Muscle of leg (tissue), 11 donors: ENCODE results near the gene ZMYND10. TPM values are rescaled to one million over a fixed set of nuclear protein-coding genes. Genes with fewer than 3 reads are reported as not detected.

Experiments
- DNase-seq: peaks from one replicate; pipeline ENCODE4 v3.0.0; 2013
- H3K27ac ChIP-seq: one replicate; pipeline ENCODE4 v1.5.1; 2013; ENCODE audit warnings: mild to moderate bottlenecking, low read length, control low read depth
- H3K27me3 ChIP-seq: one replicate; pipeline ENCODE4 v1.6.1; 2013; ENCODE audit warnings: low read length; ENCODE audit not compliant: control insufficient read depth, insufficient read depth
- H3K36me3 ChIP-seq: one replicate; pipeline ENCODE4 v1.6.1; 2013; ENCODE audit warnings: low read length; ENCODE audit not compliant: control insufficient read depth, insufficient read depth
- H3K4me1 ChIP-seq: one replicate; pipeline ENCODE4 v1.6.1; 2013; ENCODE audit warnings: low read length; ENCODE audit not compliant: control insufficient read depth, insufficient read depth
- H3K4me3 ChIP-seq: one replicate; pipeline ENCODE4 v1.5.1; 2013; ENCODE audit warnings: low read length, control low read depth
- H3K9me3 ChIP-seq: replicated peaks from 2 replicates; pipeline ENCODE4 v1.6.1; 2013; ENCODE audit warnings: low read depth, low read length; ENCODE audit not compliant: control insufficient read depth
- WGBS: methylation state at CpG from one replicate; pipeline ENCODE4 v1.1.5; 2013; ENCODE audit warnings: missing lambda C conversion rate; ENCODE audit not compliant: insufficient coverage; 5-methylcytosine and 5-hydroxymethylcytosine counted together
- polyA plus RNA-seq, 8 donors: library from polyadenylated mRNA; unstranded; fragments of 120-200 nt; gene quantifications; one replicate each; pipeline versions ENCODE4 v1.2.1 to v1.2.3, GENCODE V29; 2013; ENCODE audit warnings: inconsistent platforms in 1 of 8, low replicate concordance in 1 of 8; ENCODE audit not compliant: insufficient read length in 8 of 8, insufficient read depth in 1 of 8
- total RNA-seq: library from RNA; stranded (reverse); fragments of 120-200 nt; gene quantifications from one replicate; pipeline ENCODE4 v1.2.4, GENCODE V29; 2013

Gene ZMYND10
- total and polyA plus RNA-seq, 9 donors = 0.49 to 1.8 (median 0.99) TPM

GRCh38 chr3:50350213-50350526, 4.6 kb upstream of the ZMYND10 start:
- peaks cover 5% of the 10 kb centered on the region for H3K27me3 ChIP-seq
- H3K36me3 ChIP-seq = peaks cover 51% of the 10 kb centered on the region
- WGBS = 12% methylated on average over 7 of the region's 7 CpGs
- peaks cover 38% of the 10 kb centered on the region for H3K4me1 ChIP-seq
- no peaks in the 10 kb centered on the region for H3K9me3 ChIP-seq
- peak overlapping the region; percentile 83 for H3K4me3 ChIP-seq
- peak overlapping the region; percentile 92 for H3K27ac ChIP-seq
- no peak for DNase-seq

GRCh38 chr3:50347187-50347813, 1.8 kb upstream of the ZMYND10 start:
- H3K9me3 ChIP-seq = no peaks in the 10 kb centered on the region
- peak; percentile 82 for DNase-seq
- peaks cover 25% of the 10 kb centered on the region for H3K36me3 ChIP-seq
- H3K4me3 ChIP-seq = no peak overlapping the region
- H3K27me3 ChIP-seq = peaks cover 5% of the 10 kb centered on the region
- WGBS = 62% methylated on average over 4 of the region's 14 CpGs
- no peak overlapping the region for H3K27ac ChIP-seq
- peaks cover 42% of the 10 kb centered on the region for H3K4me1 ChIP-seq

- Histone ChIP-seq H3K27me3 (peaks cover 5% of the 10 kb centered on the region), H3K4me1 (peaks cover 48% of the 10 kb centered on the region), H3K36me3 (peaks cover 18% of the 10 kb centered on the region), H3K27ac (no peak overlapping the region), H3K9me3 (no peaks in the 10 kb centered on the region), H3K4me3 (peak overlapping the region; percentile 31)
- WGBS = 63% methylated on average over 5 of the region's 8 CpGs
- no peak for DNase-seq
Observed at GRCh38 chr3:50345008-50345407, 524 bp downstream of the ZMYND10 start.

DNA sequence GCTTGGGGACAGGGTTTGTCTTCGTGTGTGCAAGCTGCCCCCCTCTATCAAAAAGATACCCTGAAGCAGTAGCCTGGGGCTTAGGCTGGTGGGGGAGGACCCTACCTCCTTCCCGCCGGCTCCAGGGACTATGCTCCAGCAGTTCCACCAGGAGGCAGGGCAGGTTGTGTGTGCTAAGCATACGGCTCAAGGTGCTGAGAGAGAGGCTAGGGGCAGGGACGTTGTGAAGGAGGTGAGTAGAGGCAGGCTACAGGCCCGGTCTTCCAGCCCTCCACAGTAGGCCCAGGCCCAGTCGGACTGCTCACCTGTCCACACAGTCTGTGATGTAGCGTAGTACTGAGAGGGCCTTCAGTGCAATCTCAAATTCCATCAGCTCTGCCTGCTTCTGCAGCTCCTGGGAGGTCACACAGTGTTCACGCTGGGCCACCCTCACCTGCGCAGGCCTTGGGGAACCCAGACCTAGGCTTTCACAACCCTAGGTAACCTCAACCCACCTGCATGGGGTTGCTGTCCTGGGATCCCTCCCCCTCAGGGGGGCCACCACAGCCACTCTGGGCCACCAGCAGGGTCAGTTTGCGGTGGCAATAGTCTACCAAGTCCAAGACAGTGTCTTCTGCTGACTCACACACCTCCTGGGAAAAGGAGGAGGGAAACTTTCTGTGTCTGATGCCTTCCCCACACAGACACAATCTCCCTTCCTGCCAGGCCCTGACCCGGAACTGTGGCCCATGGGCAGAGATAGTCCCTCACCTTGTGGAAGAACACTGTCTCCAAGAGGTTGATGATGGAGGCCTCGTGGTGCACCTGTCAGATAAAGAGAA, 2.5 kb downstream of the ZMYND10 start:
- WGBS = 70% methylated on average over 9 of the region's 13 CpGs
- peaks cover 5% of the 10 kb centered on the region for H3K27me3 ChIP-seq
- no peaks in the 10 kb centered on the region for H3K9me3 ChIP-seq
- DNase-seq = no peak
- H3K4me1 ChIP-seq = peaks cover 53% of the 10 kb centered on the region
- H3K4me3 ChIP-seq = no peak overlapping the region
- no peak overlapping the region for H3K27ac ChIP-seq
- H3K36me3 ChIP-seq = peaks cover 5% of the 10 kb centered on the region

DNA sequence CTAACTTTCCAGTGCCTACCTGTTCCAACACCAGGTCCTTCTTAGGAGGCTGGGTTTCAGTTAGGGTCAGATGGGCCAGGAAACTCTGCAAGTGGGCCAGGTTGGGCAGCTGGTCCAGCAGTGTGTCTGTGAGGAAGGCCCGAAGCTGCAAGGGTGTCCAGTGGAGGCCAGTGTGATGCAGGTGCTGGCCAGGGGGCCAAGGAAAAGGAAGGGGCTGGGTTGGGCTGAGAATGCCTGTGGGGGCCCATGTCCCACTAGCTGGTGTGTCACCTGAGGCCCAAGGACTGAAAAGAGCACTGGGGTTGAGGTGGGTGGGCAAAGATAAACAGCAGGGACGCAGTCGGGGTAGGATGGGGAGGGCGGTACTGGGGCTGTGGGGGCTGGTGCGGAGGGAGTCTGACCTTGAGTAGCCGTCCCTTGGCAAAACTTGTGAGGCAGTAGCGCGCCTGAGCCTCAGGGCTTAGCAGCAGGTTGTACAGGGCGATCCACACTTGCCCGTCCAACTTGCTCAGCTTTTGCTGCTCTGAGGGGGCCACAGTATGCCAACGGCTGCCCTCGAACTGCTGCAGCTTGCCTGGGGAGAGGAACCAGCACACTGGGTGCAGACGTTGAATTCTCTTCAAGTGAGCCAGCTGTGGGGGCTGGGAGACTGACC, 3.4 kb downstream of the ZMYND10 start:
- Histone ChIP-seq H3K27ac (no peak overlapping the region), H3K4me1 (peaks cover 59% of the 10 kb centered on the region), H3K27me3 (peaks cover 5% of the 10 kb centered on the region), H3K9me3 (no peaks in the 10 kb centered on the region), H3K36me3 (no peaks in the 10 kb centered on the region), H3K4me3 (no peak overlapping the region)
- DNase-seq = no peak
- WGBS = 84% methylated on average over 13 of the region's 13 CpGs

- H3K9me3 ChIP-seq = no peaks in the 10 kb centered on the region
- WGBS = 94% methylated on average over 3 of the region's 9 CpGs
- no peak for DNase-seq
- H3K36me3 ChIP-seq = no peaks in the 10 kb centered on the region
- H3K27ac ChIP-seq = peak overlapping the region; percentile 88
- peak overlapping the region; percentile 58 for H3K4me3 ChIP-seq
- peaks cover 5% of the 10 kb centered on the region for H3K27me3 ChIP-seq
- peaks cover 61% of the 10 kb centered on the region for H3K4me1 ChIP-seq
Observed at GRCh38 chr3:50341537-50341936, 4.0 kb downstream of the ZMYND10 start.

DNA sequence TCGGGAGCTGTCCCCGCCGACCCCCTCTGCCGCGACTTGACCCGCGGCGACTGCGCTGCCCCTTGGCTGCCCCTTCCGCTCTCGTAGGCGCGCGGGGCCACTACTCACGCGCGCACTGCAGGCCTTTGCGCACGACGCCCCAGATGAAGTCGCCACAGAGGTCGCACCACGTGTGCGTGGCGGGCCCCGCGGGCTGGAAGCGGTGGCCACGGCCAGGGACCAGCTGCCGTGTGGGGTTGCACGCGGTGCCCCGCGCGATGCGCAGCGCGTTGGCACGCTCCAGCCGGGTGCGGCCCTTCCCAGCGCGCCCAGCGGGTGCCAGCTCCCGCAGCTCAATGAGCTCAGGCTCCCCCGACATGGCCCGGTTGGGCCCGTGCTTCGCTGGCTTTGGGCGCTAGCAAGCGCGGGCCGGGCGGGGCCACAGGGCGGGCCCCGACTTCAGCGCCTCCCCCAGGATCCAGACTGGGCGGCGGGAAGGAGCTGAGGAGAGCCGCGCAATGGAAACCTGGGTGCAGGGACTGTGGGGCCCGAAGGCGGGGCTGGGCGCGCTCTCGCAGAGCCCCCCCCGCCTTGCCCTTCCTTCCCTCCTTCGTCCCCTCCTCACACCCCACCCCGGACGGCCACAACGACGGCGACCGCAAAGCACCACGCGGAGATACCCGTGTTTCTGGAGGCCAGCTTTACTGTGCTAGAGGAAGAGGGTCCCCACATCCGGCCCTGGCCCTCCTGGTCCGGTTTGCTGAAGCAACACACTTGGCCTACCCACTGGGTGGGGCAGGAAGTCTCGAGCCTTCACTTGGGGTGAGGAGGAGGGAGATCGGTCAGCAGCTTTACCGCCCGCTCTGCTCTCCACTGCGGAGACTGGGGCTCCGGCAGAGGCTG, 4.8 kb downstream of the ZMYND10 start, which contains the start of gene RASSF1:
Gene RASSF1, minus strand, starts transcription at position 389 of the 882 bp plus-strand sequence. Its CDS starts 31 bp downstream, at position 358.
- peak within 1 kb of the TSS; percentile 88 for H3K27ac ChIP-seq
- no peaks in the 10 kb centered on the region for H3K9me3 ChIP-seq
- H3K36me3 ChIP-seq = peaks cover 4% of the 10 kb centered on the region
- peaks cover 66% of the 10 kb centered on the region for H3K4me1 ChIP-seq
- DNase-seq = peak; percentile 96
- H3K27me3 ChIP-seq = peaks cover 3% of the 10 kb centered on the region
- peak within 1 kb of the TSS; percentile 58 for H3K4me3 ChIP-seq
- WGBS = 2% methylated on average over 64 of the region's 85 CpGs

DNA sequence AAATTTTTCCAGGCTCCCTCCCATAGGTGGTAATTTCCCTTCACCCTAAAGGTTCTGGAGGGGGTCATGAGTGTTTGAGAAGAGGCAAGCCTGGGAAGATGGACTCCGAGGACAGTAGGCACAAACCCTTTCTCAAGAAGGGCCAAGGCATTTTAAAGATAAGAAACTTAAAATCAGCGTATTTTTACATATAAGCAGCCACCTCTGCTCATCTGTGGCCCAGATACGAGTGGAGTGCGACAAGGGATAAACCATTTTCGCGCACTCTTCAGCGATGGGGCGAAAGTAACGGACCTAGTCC, 5.4 kb downstream of the ZMYND10 start:
- Histone ChIP-seq H3K36me3 (peaks cover 4% of the 10 kb centered on the region), H3K4me3 (peak overlapping the region; percentile 58), H3K27me3 (no peaks in the 10 kb centered on the region), H3K27ac (peak overlapping the region; percentile 88), H3K4me1 (peaks cover 66% of the 10 kb centered on the region), H3K9me3 (no peaks in the 10 kb centered on the region)
- no peak for DNase-seq
- WGBS = 19% methylated on average over 8 of the region's 9 CpGs

DNA sequence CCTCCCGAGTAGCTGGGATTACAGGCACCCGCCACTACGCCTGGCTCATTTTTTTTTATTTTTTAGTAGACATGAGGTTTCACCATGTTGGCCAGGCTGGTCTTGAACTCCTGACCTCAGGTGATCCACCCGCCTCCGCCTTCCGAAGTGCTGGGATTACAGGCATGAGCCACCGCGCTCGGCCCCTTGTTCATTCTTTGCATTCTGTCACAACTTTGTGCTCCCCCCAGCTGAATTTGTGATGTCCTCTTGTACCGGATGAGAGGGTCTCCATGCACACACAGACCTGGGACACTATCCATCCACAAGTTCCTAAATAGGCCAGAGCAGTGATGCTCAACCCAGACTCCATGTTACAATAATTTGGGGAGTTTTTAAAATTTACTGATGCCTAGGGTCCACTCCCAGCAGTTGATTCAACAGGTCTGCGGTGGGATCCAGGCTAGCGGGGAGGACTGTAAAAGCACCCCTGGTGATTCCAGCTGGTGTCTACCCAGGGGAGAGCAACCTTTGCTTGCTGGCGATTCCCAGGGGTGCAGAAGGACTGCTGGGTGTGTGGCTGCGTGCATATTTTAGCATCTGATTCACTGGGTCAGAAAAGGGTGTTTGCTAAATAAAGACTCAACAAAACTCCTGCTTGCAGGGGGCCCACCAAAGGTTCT, 5.9 kb downstream of the ZMYND10 start:
- DNase-seq = no peak

More for the DNA sequence above, 5.9 kb downstream of the ZMYND10 start:
- H3K4me1 ChIP-seq = peaks cover 66% of the 10 kb centered on the region
- H3K27ac ChIP-seq = peak overlapping the region; percentile 88
- 72% methylated on average over 8 of the region's 14 CpGs for WGBS
- H3K27me3 ChIP-seq = no peaks in the 10 kb centered on the region
- no peaks in the 10 kb centered on the region for H3K9me3 ChIP-seq
- H3K4me3 ChIP-seq = peak overlapping the region; percentile 58
- peaks cover 5% of the 10 kb centered on the region for H3K36me3 ChIP-seq
